ENCODE results near the gene NPL. TPM values are rescaled to one million over a fixed set of nuclear protein-coding genes. Genes with fewer than 3 reads are reported as not detected.

NPL gene
- total RNA-seq, 2 experiments from 2014 or later: 2.2 to 6.3 TPM

DNA sequence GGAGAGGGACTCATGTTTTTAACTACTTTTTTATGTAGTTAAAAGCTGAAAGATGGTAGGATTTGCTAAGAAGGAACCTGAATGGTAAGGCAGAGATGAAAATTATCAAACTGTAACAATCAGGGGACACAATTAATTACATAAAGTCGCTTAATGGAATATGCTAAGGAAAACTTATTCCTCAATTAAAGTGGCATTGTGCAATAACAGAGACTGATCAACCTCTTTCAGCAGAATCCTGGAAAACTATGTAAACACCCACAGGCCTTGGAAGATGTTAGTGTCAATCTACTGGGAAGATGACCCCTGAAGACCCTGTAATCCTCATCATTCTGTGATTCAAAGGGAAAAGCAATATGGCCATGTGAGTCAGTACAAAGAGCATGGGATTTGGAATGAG lies 46.8 kb upstream of the NPL start:
- TF ChIP-seq EZH2phosphoT487 (IDR thresholded peaks at IDR 0.05; ENCODE audit: borderline replicate concordance, low read depth, low read length): no peak
- TF ChIP-seq, protein P1, sequence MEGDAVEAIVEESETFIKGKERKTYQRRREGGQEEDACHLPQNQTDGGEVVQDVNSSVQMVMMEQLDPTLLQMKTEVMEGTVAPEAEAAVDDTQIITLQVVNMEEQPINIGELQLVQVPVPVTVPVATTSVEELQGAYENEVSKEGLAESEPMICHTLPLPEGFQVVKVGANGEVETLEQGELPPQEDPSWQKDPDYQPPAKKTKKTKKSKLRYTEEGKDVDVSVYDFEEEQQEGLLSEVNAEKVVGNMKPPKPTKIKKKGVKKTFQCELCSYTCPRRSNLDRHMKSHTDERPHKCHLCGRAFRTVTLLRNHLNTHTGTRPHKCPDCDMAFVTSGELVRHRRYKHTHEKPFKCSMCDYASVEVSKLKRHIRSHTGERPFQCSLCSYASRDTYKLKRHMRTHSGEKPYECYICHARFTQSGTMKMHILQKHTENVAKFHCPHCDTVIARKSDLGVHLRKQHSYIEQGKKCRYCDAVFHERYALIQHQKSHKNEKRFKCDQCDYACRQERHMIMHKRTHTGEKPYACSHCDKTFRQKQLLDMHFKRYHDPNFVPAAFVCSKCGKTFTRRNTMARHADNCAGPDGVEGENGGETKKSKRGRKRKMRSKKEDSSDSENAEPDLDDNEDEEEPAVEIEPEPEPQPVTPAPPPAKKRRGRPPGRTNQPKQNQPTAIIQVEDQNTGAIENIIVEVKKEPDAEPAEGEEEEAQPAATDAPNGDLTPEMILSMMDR (conservative IDR thresholded peaks at IDR 0.05; ENCODE audit: low read length): no peak
- H4K20me1 ChIP-seq (ENCODE audit: insufficient read depth, low read length): no peaks in the 10 kb centered on the region
- no peaks in the 10 kb centered on the region for H3K4me1 ChIP-seq (ENCODE audit: insufficient read depth, low read length, poor library complexity, severe bottlenecking)
- CTCF ChIA-PET (ENCODE audit: unreplicated experiment): no interaction called here
- DNase-seq (ENCODE audit: low spot score): no peak
- H2AFZ ChIP-seq (ENCODE audit: low read length): no peak overlapping the region
- no peaks in the 10 kb centered on the region for H3K9me2 ChIP-seq (ENCODE audit: insufficient read depth, low read length)
- no peaks in the 10 kb centered on the region for H3K36me3 ChIP-seq (ENCODE audit: insufficient read depth, low read length)
- H3K4me2 ChIP-seq (ENCODE audit: low read length): no peak overlapping the region
- H3K27ac ChIP-seq (ENCODE audit: low read depth, low read length, poor library complexity, severe bottlenecking): no peak overlapping the region
- no peaks in the 10 kb centered on the region for H3K79me2 ChIP-seq (ENCODE audit: insufficient read depth, low read depth, low read length)
- POLR2A ChIA-PET: no interaction called here
- H3K9me3 ChIP-seq (ENCODE audit: low read length): no peaks in the 10 kb centered on the region
- H3K4me3 ChIP-seq (ENCODE audit: low read depth, low read length, poor library complexity, severe bottlenecking): no peak overlapping the region
- intact Hi-C loops (cut with micrococcal nuclease; ENCODE audit: unreplicated experiment): no loop called here
- no TSS peak for BruUV-seq (replicated peaks)

DNA sequence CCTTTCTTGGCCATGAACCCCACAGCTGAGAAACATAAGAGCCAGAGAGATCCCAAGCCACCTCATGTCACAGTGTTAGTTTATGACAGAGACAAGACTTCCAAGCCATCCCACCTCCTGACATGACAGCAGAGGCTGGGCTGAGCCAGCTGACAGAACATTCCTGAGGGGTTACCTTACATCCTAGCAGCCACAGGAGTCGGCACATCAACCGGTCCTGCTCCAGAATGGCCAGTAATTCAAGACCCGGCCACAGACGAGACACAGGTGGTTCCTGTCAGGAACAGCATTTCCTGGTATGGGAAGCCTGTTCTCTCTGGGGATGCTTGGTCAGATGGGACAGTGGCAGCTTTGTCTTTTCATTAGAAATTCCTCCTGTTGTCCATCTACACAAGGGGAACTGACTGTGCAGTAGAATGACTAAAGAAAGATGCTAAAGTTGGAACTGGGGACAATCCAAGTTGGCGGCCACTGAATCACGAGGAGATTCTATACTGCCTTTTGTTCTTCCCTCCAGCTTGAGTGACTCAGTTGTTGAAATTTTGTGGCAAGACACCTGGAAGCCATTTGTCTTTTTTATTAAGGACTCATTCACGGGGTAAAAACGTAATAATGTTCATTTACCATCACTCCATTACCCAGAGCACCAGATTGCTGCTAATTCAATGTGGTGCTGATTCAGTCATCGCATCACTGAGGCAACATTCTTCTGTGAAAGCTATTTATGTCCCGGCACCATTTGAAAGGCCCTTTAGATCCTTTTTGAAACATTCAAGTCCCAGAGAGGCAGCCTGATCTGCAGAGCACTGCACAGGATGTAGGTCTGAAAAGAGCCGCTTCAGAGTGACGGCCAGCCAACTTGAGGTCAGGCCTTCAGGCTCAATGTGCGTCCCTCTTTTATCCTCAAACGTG lies 37.2 kb upstream of the NPL start:
- Histone ChIP-seq H4K20me1 (ENCODE audit: insufficient read depth, low read length) (no peaks in the 10 kb centered on the region), H3K27ac (ENCODE audit: low read depth, low read length, poor library complexity, severe bottlenecking) (no peak overlapping the region), H3K79me2 (ENCODE audit: insufficient read depth, low read depth, low read length) (no peaks in the 10 kb centered on the region), H3K9me3 (ENCODE audit: low read length) (0 out of 2 replicates have a peak, but pooled peaks cover 3% of the 10 kb centered on the region), H3K36me3 (ENCODE audit: insufficient read depth, low read length) (no peaks in the 10 kb centered on the region), H3K4me1 (ENCODE audit: insufficient read depth, low read length, poor library complexity, severe bottlenecking) (no peaks in the 10 kb centered on the region), H2AFZ (ENCODE audit: low read length) (no peak overlapping the region), H3K9me2 (ENCODE audit: insufficient read depth, low read length) (no peaks in the 10 kb centered on the region), H3K4me3 (ENCODE audit: low read depth, low read length, poor library complexity, severe bottlenecking) (no peak overlapping the region), H3K4me2 (ENCODE audit: low read length) (no peak overlapping the region)
- CTCF ChIA-PET (ENCODE audit: unreplicated experiment): interaction anchor here (0.6 to 0.7 kb wide), 2 partner anchors 265 to 303 kb away, joined by 3 read pairs; no protein-coding TSS in a partner anchor
- intact Hi-C loops (cut with micrococcal nuclease; ENCODE audit: unreplicated experiment): no loop called here
- POLR2A ChIA-PET: no interaction called here
- BruUV-seq (replicated peaks): no TSS peak
- DNase-seq (ENCODE audit: low spot score): no peak
- TF ChIP-seq EZH2phosphoT487 (IDR thresholded peaks at IDR 0.05; ENCODE audit: borderline replicate concordance, low read depth, low read length): no peak
- TF ChIP-seq, protein P1 (conservative IDR thresholded peaks at IDR 0.05; ENCODE audit: low read length): no peak

DNA sequence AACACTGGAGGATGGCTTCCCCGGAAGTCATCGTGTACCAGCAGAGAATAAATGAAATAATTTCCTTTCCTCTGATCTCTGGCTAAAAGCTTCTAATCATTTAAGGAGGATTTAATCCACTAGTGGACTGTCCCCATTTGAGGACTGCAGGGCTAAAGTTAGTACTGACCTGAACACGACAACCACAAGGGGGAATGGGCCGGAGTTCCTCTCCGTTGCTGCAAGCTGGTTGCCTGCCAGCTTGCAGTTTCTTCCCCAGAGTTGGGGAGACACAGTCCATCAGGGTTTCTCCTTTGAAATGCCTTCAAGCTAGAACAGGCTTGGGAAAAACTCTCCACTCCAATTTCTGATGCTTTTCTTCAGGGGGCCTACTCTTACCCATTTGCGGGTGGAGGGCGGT lies 35.5 kb upstream of the NPL start:
- Histone ChIP-seq H3K4me3 (ENCODE audit: low read depth, low read length, poor library complexity, severe bottlenecking) (no peak overlapping the region), H3K9me3 (ENCODE audit: low read length) (0 out of 2 replicates have a peak, but pooled peaks cover 3% of the 10 kb centered on the region), H3K4me1 (ENCODE audit: insufficient read depth, low read length, poor library complexity, severe bottlenecking) (no peaks in the 10 kb centered on the region), H3K27ac (ENCODE audit: low read depth, low read length, poor library complexity, severe bottlenecking) (no peak overlapping the region), H3K36me3 (ENCODE audit: insufficient read depth, low read length) (no peaks in the 10 kb centered on the region), H3K79me2 (ENCODE audit: insufficient read depth, low read depth, low read length) (no peaks in the 10 kb centered on the region), H3K4me2 (ENCODE audit: low read length) (no peak overlapping the region), H4K20me1 (ENCODE audit: insufficient read depth, low read length) (no peaks in the 10 kb centered on the region), H2AFZ (ENCODE audit: low read length) (no peak overlapping the region), H3K9me2 (ENCODE audit: insufficient read depth, low read length) (no peaks in the 10 kb centered on the region)
- intact Hi-C loops (cut with micrococcal nuclease; ENCODE audit: unreplicated experiment): no loop called here
- DNase-seq (ENCODE audit: low spot score): no peak
- TF ChIP-seq EZH2phosphoT487 (IDR thresholded peaks at IDR 0.05; ENCODE audit: borderline replicate concordance, low read depth, low read length): no peak
- TF ChIP-seq, protein P1 (conservative IDR thresholded peaks at IDR 0.05; ENCODE audit: low read length): no peak
- ChIA-PET CTCF (ENCODE audit: unreplicated experiment) (no interaction called here), POLR2A (interaction anchor here (0.7 to 0.9 kb wide), 2 partner anchors 53 to 1418 kb away, joined by 3 read pairs; no protein-coding TSS in a partner anchor)
- BruUV-seq (replicated peaks): no TSS peak

Data from OCI-LY7 (cell line).